Measurements from ENCODE around the gene ZNF382.

The ZNF382 gene

DNA sequence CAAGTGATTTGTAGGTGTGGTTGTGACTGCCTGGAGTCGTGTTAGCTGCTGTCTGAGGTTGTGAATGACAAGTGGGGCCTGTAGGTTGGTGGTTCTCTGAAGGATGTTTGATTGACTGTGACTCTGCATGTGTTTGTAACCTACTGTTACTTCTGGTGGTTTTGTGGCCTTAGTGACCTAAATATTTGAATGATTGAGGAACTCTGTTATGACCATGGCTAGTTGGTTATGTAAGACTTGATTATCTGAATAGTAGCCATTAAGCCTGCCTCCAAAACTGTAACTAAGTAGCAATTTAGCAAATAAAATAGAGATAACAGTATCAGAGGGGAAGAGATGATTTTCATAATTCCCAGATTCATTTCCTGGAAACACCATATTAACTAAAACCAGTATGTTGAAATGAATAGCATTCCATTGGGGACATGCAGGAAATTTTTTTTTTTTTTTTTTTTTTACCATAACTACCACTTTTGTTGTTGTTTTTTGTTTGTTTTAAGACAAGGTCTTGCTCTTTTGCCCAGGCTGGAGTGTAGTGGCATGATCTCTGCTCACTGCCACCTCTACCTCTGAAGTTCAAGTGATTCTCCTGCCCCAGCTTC is 865 bp downstream of the ZNF382 start:
- no peaks in the 10 kb centered on the region for H3K9me3 ChIP-seq (ENCODE audit: insufficient read depth, low read depth, low read length)
- peaks cover 13% of the 10 kb centered on the region for H3K27me3 ChIP-seq (ENCODE audit: insufficient read depth, low read length)
- WGBS: 12% methylated on average over 1 of the region's 1 CpG
- H3K9ac ChIP-seq (ENCODE audit: low read depth, low read length): peak overlapping the region; percentile 76
- H3K27ac ChIP-seq (ENCODE audit: low read depth, low read length): no peak overlapping the region
- peak overlapping the region; percentile 83 for H3K4me3 ChIP-seq (ENCODE audit: low read length)
- H3K36me3 ChIP-seq (ENCODE audit: insufficient read depth, low read length): peaks cover 19% of the 10 kb centered on the region
- peaks cover 3% of the 10 kb centered on the region for H3K4me1 ChIP-seq (ENCODE audit: insufficient read depth, low read length)

DNA sequence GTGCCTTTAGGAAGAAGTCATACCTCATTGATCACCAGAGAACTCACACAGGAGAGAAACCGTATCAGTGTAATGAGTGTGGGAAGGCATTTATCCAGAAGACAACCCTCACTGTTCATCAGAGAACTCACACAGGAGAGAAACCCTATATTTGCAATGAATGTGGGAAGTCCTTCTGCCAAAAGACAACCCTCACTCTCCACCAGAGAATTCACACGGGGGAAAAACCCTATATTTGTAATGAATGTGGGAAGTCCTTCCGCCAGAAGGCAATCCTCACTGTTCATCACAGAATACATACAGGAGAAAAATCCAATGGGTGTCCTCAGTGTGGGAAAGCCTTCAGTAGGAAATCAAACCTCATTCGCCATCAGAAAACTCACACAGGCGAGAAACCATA is 21.9 kb downstream of the ZNF382 start:
- Histone ChIP-seq H3K36me3 (ENCODE audit: insufficient read depth, low read length) (peaks cover 54% of the 10 kb centered on the region), H3K27me3 (ENCODE audit: insufficient read depth, low read length) (no peaks in the 10 kb centered on the region), H3K4me1 (ENCODE audit: insufficient read depth, low read length) (no peaks in the 10 kb centered on the region), H3K4me3 (ENCODE audit: low read length) (no peak overlapping the region), H3K9me3 (ENCODE audit: insufficient read depth, low read depth, low read length) (peaks cover 81% of the 10 kb centered on the region), H3K9ac (ENCODE audit: low read depth, low read length) (no peak overlapping the region), H3K27ac (ENCODE audit: low read depth, low read length) (no peak overlapping the region)
- 100% methylated on average over 3 of the region's 5 CpGs for WGBS

DNA sequence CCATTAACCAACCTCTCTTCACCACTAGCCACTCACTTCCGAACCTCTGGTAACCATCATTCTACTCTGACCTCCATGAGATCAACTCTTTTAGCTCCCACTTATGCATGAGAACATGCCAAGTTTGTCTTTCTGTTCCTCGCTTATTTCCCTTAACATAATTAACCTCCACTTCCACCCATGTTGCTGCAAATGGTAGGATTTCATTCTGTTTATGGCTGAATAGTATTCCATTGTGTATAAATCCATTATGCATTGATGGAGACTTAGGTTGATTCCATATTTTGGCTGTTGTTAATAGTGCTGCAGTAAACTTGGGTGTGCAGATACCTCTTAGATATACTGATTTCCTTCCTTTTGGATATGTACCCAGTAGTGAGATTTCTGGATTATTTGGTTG is 30.2 kb downstream of the ZNF382 start:
- no peak overlapping the region for H3K27ac ChIP-seq (ENCODE audit: low read depth, low read length)
- H3K4me1 ChIP-seq (ENCODE audit: insufficient read depth, low read length): no peaks in the 10 kb centered on the region
- H3K27me3 ChIP-seq (ENCODE audit: insufficient read depth, low read length): no peaks in the 10 kb centered on the region
- H3K36me3 ChIP-seq (ENCODE audit: insufficient read depth, low read length): peaks cover 29% of the 10 kb centered on the region
- H3K4me3 ChIP-seq (ENCODE audit: low read length): no peak overlapping the region
- no peak overlapping the region for H3K9ac ChIP-seq (ENCODE audit: low read depth, low read length)
- peaks cover 77% of the 10 kb centered on the region for H3K9me3 ChIP-seq (ENCODE audit: insufficient read depth, low read depth, low read length)
- WGBS: 95% methylated on average over 2 of the region's 2 CpGs

DNA sequence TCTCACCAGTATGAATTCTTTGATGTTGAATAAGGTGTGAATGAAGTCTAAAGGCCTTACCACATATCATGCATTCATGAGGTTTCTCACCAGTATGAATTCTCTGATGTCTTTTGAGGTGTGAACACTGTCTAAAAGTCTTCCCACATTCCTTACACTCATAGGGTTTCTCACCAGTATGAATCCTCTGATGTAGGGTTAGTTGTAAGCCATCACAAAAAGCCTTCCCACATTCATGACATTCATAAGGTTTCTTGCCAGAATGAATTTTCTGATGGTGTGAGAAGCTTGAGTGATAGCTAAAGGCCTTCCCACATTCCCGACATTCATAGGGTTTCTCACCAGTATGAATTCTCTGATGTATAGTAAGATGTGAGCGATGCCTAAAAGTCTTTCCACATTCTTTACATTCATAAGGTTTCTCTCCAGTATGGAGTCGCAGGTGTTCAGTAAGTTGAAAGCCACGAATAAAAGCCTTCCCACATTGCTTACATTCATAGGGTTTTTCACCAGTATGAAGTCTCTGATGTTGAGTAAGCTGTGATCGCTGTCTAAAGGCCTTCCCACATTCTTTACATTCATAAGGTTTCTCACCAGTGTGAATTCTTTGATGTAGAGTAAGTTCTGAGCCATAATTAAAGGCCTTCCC is 33.9 kb downstream of the ZNF382 start:
- H3K27me3 ChIP-seq (ENCODE audit: insufficient read depth, low read length): no peaks in the 10 kb centered on the region
- H3K9me3 ChIP-seq (ENCODE audit: insufficient read depth, low read depth, low read length): peaks cover 85% of the 10 kb centered on the region
- H3K36me3 ChIP-seq (ENCODE audit: insufficient read depth, low read length): peaks cover 40% of the 10 kb centered on the region
- H3K4me3 ChIP-seq (ENCODE audit: low read length): 0 out of 2 replicates have a peak overlapping the region, but pooled peaks have one; percentile 21
- no peak overlapping the region for H3K27ac ChIP-seq (ENCODE audit: low read depth, low read length)
- no peak overlapping the region for H3K9ac ChIP-seq (ENCODE audit: low read depth, low read length)
- 93% methylated on average over 2 of the region's 5 CpGs for WGBS
- H3K4me1 ChIP-seq (ENCODE audit: insufficient read depth, low read length): no peaks in the 10 kb centered on the region

DNA sequence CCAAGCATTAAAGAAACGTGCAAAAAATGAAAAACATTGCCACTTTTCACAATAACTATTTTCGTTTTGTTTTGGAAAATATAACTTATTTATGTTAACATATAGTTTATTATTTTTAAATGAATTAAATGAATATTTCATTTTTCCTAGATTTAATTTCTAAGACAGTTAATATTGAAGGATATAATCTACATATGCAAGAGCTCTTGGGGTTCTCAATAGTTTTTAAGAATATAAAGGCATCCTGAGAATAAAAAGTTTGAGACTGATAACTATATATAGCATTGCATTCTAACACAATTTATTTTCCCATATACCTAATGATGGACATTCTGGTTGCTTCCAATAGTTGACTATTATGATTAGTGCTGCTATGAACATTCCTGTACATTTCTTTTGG is 41.6 kb downstream of the ZNF382 start:
- Histone ChIP-seq H3K4me3 (ENCODE audit: low read length) (no peak overlapping the region), H3K4me1 (ENCODE audit: insufficient read depth, low read length) (no peaks in the 10 kb centered on the region), H3K9ac (ENCODE audit: low read depth, low read length) (no peak overlapping the region), H3K27me3 (ENCODE audit: insufficient read depth, low read length) (no peaks in the 10 kb centered on the region), H3K36me3 (ENCODE audit: insufficient read depth, low read length) (peaks cover 65% of the 10 kb centered on the region), H3K9me3 (ENCODE audit: insufficient read depth, low read depth, low read length) (peaks cover 77% of the 10 kb centered on the region), H3K27ac (ENCODE audit: low read depth, low read length) (no peak overlapping the region)
- no CpG with 5 or more reads among the region's 2 CpGs for WGBS

DNA sequence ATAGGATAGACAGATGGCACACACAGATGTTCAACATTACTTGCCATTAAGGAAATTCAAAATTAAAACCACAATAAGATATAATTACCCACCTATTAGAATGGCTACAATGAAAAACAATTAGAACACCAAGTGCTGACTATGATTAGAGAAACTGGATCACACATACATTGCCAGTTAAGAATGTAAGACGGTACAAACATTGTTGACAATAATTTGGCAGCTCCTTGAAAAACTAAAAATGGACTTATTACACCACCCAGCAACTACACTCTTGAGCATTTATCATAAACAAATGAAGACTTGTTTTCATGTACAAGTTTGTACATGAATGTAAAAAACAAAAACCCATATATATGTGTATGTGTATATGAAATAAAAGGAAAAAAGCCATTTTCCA is 47.8 kb downstream of the ZNF382 start:
- Histone ChIP-seq H3K27ac (ENCODE audit: low read depth, low read length) (no peak overlapping the region), H3K36me3 (ENCODE audit: insufficient read depth, low read length) (peaks cover 81% of the 10 kb centered on the region), H3K9ac (ENCODE audit: low read depth, low read length) (no peak overlapping the region), H3K4me1 (ENCODE audit: insufficient read depth, low read length) (no peaks in the 10 kb centered on the region), H3K9me3 (ENCODE audit: insufficient read depth, low read depth, low read length) (peaks cover 55% of the 10 kb centered on the region), H3K27me3 (ENCODE audit: insufficient read depth, low read length) (no peaks in the 10 kb centered on the region), H3K4me3 (ENCODE audit: low read length) (no peak overlapping the region)
- 100% methylated on average over 1 of the region's 1 CpG for WGBS

DNA sequence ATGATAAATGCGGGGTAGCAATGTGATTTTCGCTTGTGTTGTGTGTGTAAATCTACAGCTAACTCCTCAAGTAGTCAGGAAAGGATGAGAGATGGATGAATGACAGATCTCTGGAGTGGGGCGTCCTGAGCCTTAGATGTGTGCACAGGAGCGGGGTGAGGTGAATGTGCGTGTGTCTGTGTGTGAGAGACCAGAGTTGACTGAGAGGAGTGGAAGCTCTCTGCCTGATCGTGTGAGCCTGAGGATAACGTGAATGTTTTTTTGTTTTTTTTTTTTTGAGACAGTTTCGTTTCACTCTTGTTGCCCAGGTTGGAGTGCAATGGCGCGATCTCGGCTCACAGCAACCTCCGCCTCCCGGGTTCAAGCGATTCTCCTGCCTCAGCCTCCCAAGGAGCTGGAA is 60.7 kb downstream of the ZNF382 start:
- WGBS: 90% methylated on average over 14 of the region's 14 CpGs
- Histone ChIP-seq H3K9me3 (ENCODE audit: insufficient read depth, low read depth, low read length) (no peaks in the 10 kb centered on the region), H3K9ac (ENCODE audit: low read depth, low read length) (peak overlapping the region; percentile 94)

DNA sequence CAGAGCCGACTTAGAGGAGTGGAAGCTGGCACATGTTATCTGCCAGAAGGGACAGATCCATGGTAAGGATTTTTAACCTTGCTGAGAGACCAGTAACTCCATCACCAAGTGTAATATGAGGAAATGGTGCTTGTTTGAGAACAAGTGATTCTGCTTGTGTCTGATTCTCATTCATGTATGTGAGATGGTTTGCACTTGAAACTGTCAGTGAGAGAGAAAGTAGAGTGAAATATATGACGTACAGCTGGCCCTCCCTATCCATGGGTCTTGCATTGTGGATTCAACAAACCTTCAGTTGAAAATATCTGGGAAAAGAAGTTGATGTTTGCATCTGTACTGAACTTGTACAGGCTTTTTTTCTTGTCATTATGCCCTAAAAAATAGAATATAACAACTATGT is 63.5 kb downstream of the ZNF382 start:
- Histone ChIP-seq H3K4me3 (ENCODE audit: low read length) (0 out of 2 replicates have a peak overlapping the region, but pooled peaks have one; percentile 25), H3K4me1 (ENCODE audit: insufficient read depth, low read length) (no peaks in the 10 kb centered on the region), H3K27ac (ENCODE audit: low read depth, low read length) (no peak overlapping the region), H3K9me3 (ENCODE audit: insufficient read depth, low read depth, low read length) (no peaks in the 10 kb centered on the region), H3K27me3 (ENCODE audit: insufficient read depth, low read length) (no peaks in the 10 kb centered on the region), H3K36me3 (ENCODE audit: insufficient read depth, low read length) (peaks cover 7% of the 10 kb centered on the region), H3K9ac (ENCODE audit: low read depth, low read length) (no peak overlapping the region)
- 96% methylated on average over 2 of the region's 2 CpGs for WGBS

More for the DNA sequence above, 60.7 kb downstream of the ZNF382 start:
- H3K27ac ChIP-seq (ENCODE audit: low read depth, low read length): no peak overlapping the region
- H3K4me3 ChIP-seq (ENCODE audit: low read length): peak overlapping the region; percentile 92
- H3K36me3 ChIP-seq (ENCODE audit: insufficient read depth, low read length): peaks cover 25% of the 10 kb centered on the region
- no peaks in the 10 kb centered on the region for H3K27me3 ChIP-seq (ENCODE audit: insufficient read depth, low read length)
- H3K4me1 ChIP-seq (ENCODE audit: insufficient read depth, low read length): no peaks in the 10 kb centered on the region

DNA sequence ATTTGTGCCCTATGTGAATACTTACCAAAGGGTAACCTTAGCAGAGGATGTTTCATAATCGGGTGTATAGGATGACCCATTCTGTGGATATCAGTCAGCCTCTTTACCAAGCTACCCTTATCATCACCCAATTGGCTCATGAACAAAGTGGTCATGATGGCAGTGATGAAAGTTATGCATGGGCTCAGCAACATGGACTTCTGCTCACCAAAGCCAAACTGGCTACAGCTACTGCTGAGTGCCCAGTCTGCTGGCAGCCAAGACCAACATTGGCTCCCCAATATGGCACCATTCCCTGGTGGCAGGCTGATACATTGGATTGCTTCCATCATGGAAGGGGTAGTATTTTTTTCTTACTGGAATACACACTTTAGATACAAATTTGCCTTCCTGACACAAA is 67.3 kb downstream of the ZNF382 start:
- no peaks in the 10 kb centered on the region for H3K27me3 ChIP-seq (ENCODE audit: insufficient read depth, low read length)
- H3K9me3 ChIP-seq (ENCODE audit: insufficient read depth, low read depth, low read length): no peaks in the 10 kb centered on the region
- no peak overlapping the region for H3K4me3 ChIP-seq (ENCODE audit: low read length)
- H3K4me1 ChIP-seq (ENCODE audit: insufficient read depth, low read length): no peaks in the 10 kb centered on the region
- no peak overlapping the region for H3K9ac ChIP-seq (ENCODE audit: low read depth, low read length)
- WGBS: no CpG with 5 or more reads among the region's 1 CpG
- no peak overlapping the region for H3K27ac ChIP-seq (ENCODE audit: low read depth, low read length)
- H3K36me3 ChIP-seq (ENCODE audit: insufficient read depth, low read length): no peaks in the 10 kb centered on the region; the same call in 1 of the 2 replicates

DNA sequence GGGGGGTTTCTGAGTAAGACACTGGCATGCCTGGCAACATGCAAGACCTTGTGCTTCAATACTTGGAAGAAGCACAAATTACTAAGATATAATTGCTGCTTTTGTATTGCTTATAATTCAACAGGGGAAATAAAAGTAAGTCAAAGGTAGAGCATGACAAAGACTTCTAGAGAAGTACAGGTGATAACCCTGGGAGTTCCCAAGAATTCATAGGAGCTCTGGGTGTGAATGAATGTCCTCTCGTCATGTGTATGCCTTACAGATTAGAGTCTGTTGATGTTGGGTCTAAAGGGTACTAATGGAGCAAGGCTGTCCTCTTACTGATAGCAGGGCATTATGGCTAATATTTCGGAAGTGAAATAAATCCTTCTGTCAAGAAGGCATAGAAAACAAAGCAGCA is 69.1 kb downstream of the ZNF382 start:
- H3K27me3 ChIP-seq (ENCODE audit: insufficient read depth, low read length): no peaks in the 10 kb centered on the region
- no peaks in the 10 kb centered on the region for H3K4me1 ChIP-seq (ENCODE audit: insufficient read depth, low read length)
- H3K36me3 ChIP-seq (ENCODE audit: insufficient read depth, low read length): peaks cover 12% of the 10 kb centered on the region
- no peak overlapping the region for H3K4me3 ChIP-seq (ENCODE audit: low read length)
- H3K27ac ChIP-seq (ENCODE audit: low read depth, low read length): no peak overlapping the region
- no peak overlapping the region for H3K9ac ChIP-seq (ENCODE audit: low read depth, low read length)
- over 99% methylated on average over 2 of the region's 2 CpGs for WGBS
- peaks cover 3% of the 10 kb centered on the region; the same call in 1 of the 2 replicates for H3K9me3 ChIP-seq (ENCODE audit: insufficient read depth, low read depth, low read length)

DNA sequence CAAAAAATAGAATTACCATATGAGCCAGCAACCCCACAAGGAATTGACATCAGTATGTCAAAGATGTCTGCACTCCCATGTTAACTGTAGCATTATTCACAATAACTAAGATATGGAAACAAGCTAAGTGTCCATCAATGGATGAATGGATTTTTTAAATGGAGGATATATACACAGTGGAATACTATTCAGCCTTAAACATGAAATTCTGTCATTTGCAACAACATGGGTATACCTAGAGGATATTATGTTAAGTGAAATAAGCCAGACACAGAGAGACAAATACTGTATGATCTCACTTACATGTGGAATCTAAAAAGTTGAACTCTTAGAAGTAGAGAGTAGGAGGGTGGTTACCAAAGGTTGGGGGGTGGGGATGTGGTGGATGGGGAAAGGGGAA is 74.3 kb downstream of the ZNF382 start:
- no peak overlapping the region for H3K27ac ChIP-seq (ENCODE audit: low read depth, low read length)
- no peaks in the 10 kb centered on the region for H3K27me3 ChIP-seq (ENCODE audit: insufficient read depth, low read length)
- no peak overlapping the region for H3K4me3 ChIP-seq (ENCODE audit: low read length)
- peaks cover 26% of the 10 kb centered on the region for H3K36me3 ChIP-seq (ENCODE audit: insufficient read depth, low read length)
- no peaks in the 10 kb centered on the region for H3K4me1 ChIP-seq (ENCODE audit: insufficient read depth, low read length)
- no peak overlapping the region for H3K9ac ChIP-seq (ENCODE audit: low read depth, low read length)
- H3K9me3 ChIP-seq (ENCODE audit: insufficient read depth, low read depth, low read length): peaks cover 4% of the 10 kb centered on the region; the same call in 1 of the 2 replicates
